ENCODE measurements around the gene EPX.
"Not testable (repeated sequence)": the region's sequence is repeated elsewhere in the genome, so short reads cannot be mapped to it uniquely, and the experiment has no call there.

EPX gene, protein sequence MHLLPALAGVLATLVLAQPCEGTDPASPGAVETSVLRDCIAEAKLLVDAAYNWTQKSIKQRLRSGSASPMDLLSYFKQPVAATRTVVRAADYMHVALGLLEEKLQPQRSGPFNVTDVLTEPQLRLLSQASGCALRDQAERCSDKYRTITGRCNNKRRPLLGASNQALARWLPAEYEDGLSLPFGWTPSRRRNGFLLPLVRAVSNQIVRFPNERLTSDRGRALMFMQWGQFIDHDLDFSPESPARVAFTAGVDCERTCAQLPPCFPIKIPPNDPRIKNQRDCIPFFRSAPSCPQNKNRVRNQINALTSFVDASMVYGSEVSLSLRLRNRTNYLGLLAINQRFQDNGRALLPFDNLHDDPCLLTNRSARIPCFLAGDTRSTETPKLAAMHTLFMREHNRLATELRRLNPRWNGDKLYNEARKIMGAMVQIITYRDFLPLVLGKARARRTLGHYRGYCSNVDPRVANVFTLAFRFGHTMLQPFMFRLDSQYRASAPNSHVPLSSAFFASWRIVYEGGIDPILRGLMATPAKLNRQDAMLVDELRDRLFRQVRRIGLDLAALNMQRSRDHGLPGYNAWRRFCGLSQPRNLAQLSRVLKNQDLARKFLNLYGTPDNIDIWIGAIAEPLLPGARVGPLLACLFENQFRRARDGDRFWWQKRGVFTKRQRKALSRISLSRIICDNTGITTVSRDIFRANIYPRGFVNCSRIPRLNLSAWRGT

GRCh38 chr17:58192612-58193011 is at the start of gene EPX:
Gene EPX (plus strand): TSS chr17:58192726. CDS start chr17:58192847, 121 bp downstream.
- DNase-seq, result no peak

GRCh38 chr17:58143335-58143734 is 49.2 kb upstream of the EPX start:
- DNase-seq, result not testable (repeated sequence)

GRCh38 chr17:58144801-58145200 is 47.7 kb upstream of the EPX start:
- no peak for DNase-seq

DNA sequence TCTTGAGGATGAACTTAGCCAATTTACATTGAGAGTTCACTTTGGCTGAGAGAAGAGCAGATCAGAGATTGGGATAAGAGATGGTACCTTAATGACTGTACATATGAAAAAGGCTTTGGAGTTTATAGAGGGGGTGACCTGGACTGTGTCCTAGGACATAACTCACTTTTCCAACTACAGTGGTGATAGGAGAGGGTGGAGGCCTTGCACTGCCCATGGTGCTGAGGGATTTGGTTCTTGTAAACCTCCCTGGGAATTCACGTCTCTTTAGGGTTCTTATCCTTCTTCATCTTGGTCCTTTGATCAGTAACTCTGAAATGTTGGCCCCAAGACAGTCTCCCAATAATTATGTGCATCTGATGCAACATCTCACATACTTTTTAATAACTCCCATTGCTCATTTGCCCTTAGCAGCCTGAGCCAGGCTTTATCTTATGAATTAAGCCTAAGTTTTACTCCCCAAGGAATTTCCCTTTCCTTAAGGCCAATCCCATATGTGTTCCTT is 44.5 kb upstream of the EPX start, which contains the start of gene OR4D1:
Gene OR4D1 (plus strand): TSS at position 455 of the 505 bp plus-strand sequence. CDS start 6,770 bp downstream, outside the sequence.
- no peak for DNase-seq

GRCh38 chr17:58148609-58149008 is 43.9 kb upstream of the EPX start:
- DNase-seq, result no peak

GRCh38 chr17:58150394-58150793 is 42.1 kb upstream of the EPX start:
- DNase-seq, result no peak

- peak; percentile 82 for DNase-seq
Observed at GRCh38 chr17:58153046-58153445, 39.5 kb upstream of the EPX start.

DNA sequence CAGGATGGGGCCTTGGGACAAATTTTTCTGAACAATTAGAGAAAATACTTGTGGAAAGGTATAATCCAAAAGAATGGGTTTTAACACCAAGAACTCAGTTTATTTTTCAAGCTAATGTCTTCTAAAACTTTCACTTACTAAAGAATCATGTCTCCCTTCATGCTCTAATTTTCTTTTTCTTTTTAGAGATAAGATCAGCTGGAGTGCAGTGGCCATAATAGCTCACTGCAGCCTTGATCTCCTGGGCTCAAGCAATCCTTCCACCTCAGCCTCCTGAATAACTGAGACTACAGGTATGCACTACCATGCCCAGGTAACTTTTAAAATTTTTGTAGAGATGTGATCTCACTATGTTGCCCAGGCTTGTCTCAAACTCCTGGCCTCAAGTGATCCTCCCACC is 38.9 kb upstream of the EPX start:
- DNase-seq, result no peak

DNA sequence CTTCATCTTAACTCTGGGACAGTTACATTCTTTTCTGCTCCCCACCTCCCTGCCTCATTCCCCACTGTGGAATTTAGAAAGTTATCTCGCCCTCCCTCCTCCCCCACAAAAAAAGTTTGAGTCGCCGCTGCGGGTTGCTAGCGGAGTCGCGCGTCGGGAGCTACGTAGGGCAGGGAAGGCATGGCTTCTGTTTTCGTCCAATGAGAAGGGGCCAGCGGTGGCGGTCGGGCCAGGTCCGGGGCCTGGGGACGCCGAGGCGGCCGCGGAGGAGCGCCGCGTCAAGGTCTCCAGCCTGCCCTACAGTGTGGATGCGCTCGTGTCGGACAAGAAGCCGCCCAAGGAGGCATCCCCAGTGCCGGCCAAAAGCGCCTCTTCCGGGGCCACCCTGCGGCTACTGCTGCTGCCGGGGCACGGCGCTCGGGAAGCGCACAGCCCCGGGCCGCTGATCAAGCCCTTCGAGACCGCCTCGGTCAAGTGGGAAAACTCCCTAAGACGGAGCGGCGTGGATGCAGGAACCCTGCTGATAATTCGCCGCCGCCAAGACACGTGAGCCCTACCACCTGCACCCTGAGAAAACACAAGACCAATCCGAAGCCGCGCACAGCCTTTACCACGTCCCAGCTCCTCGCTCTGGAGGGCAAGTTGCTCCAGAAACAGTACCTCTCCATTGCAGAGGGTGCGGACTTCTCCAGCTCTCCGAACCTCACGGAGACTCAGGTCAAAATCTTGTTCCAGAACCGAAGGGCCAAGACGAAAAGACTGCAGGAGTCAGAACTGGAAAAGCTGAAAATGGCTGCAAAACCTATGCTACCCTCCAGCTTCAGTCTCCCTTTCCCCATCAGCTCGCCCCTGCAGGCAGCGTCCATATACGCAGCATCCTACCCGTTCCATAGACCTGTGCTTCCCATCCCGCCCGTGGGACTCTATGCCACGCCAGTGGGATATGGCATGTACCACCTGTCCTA is 35.4 kb upstream of the EPX start:
- DNase-seq, result no peak

DNA sequence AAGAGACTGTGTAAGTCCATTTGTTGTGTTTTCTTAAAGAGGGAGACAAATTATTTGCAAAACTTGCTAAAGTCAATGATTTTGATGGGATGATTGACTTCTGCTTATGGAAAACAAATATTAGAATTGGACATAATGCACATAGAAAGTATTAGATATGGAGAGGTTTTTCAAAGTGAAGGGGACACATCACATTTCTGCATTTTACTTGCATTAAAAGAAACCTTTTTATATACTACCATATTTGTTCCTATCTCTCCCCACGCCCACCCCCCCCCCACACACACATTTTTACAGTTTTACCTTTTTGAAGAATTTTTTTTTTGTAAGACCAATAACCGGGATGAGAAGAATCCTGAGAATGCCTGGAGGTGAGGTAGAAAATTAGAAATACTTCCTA is 34.3 kb upstream of the EPX start:
- DNase-seq, result no peak

DNA sequence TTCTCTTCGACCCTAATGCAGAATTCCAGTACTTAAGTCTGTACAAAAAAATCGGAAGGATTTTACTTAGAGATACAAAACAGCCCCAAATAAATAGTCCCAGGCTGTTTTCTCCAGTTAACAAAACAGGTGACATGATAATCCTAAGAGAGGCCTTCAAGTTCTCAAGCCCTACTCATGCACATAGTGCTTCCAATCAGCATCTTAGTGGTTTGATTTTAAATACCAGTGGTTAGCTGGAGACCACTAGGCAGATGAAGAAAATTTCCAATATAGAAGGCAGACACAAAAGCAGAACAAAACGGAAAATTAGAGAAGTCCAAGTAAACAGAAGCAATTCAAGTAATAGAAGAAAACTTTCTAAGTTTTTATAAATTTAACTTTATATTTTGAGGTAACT is 31.0 kb upstream of the EPX start:
- DNase-seq, result no peak

- DNase-seq, result no peak
Observed at GRCh38 chr17:58165981-58166380, 26.5 kb upstream of the EPX start.

DNA sequence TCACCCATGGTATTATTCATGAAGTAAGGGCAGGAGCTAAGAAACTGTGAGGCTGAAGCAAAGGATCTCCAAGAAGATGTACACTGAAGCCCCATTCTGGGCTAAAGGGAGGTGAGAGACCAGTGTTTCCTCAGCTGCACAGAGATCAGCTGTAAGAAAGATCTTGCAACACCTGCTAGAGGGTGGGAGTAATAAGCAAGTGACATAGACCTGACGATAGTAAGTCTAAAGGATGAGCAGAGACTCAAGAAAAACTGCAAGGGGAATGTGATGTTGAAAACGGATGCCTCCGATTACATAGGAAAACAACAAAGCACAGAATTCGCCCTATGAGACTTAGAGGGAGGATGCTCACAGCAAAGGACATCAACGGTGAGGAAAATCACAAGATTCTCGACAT is 25.8 kb upstream of the EPX start, which contains the start of gene OR4D2:
Gene OR4D2 (plus strand): TSS at position 301 of the 400 bp plus-strand sequence. CDS start 2,674 bp downstream, outside the sequence.
- no peak for DNase-seq

DNA sequence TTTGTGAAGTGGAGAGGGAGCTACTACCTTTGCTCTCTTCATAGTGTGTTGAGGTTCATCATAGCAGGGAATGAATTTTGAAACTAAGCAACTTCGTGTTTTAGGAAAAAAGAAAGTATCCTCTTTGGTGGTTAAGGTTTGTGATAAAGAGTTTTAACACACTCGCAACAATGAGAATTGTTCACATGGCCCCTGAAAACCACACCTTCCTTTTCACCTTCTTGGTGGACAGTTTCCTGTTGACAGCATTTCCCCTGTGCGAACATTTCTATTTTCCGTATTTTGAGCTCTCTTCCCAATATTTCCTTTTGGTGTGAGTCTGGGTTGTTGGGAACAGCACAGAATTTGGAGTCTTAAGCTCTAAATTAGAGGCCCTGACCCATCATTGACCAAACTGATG is 21.9 kb upstream of the EPX start:
- no peak for DNase-seq

DNA sequence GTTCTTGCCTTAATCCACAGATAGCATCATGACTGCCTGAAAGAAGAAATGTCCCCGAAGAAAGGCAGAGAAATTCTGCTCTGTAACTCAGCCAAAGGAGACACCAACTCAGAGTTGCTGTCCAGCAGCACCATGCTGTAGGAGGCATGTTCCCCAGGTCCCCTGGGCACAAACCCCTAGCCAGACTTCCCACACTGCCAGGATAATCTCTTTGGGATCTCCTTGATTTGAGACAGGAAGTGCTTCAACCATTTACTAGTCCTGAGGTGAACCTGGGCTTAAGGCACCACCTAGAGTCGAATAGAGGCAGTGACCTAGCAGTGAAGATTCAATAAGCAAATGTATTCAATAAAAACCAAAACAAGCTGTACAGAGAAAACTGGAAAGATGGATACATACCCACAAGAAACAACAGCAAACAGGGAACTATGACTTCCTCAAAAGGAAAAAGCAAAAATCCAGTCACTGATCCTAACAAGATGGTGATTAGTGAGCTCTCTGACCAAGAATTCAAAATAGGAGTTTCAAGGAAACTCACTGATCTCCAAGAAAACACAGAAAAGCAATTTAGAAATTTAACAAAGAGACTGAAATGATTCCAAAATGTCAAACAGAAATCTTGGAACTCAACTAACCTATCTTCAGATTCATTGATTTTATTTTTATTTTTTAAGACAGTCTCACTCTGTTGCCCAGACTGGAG is 20.0 kb upstream of the EPX start:
- DNase-seq, result peak; percentile 10

DNA sequence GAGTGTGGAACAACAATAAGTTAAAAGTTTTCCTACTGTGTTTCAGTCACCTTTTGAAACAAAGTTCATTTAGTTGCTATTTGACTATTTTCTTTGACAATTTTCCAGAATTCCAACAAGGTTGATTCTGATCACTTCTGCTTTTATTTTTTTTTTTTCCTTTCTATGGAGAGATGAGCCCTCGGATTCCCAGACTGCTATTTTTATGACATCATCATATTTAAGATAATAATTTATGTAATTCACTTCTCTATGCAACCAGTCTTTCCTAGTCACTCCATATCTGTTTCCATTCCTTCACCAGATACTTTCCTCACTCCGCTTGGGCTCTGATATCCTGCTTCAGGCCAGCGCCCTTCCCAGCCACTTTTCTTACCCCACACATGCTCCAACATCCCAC is 17.7 kb upstream of the EPX start:
- DNase-seq, result no peak

GRCh38 chr17:58176200-58176599 is 16.3 kb upstream of the EPX start:
- DNase-seq, result no peak

DNA sequence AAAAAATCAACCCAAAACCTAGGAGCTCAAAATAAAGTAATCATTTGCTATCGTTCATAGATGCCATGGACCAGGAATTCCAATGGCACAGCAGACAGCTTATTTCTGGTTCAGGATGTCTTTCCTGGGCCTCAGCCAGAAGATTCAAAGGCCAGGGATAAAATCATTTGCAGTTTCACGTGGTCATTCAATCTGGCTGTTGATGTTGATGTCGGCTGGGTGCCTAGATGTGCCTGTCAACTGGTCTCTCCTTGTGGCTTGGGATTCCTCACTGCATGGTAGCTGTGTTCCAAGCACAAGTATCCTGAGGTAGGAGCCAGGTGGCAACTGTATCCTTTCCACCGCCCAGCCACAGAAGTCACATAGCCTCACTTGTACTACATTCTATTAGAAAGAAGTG is 10.7 kb upstream of the EPX start:
- DNase-seq, result no peak

DNA sequence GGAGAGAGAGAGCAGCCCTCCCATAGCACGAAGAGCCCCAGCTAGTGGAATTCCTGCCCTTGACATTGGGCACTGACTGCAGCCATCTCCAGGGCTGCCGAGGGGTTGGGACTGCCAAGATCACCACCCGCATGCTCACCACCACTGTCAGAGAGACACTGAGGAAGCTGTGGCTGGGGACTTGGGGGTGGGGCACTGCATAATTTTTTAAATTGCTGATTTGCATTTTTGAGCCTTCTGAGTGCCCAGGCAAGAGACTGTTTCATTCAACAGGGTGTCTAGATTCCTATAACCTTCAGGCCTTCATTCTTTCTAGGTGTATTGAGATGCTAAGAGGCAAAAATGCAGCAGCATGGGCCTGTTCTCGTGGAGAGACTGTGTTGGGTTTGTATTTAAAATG is 9.0 kb upstream of the EPX start:
- no peak for DNase-seq

- DNase-seq, result peak; percentile 7
Observed at GRCh38 chr17:58184308-58184985, 8.1 kb upstream of the EPX start.

DNA sequence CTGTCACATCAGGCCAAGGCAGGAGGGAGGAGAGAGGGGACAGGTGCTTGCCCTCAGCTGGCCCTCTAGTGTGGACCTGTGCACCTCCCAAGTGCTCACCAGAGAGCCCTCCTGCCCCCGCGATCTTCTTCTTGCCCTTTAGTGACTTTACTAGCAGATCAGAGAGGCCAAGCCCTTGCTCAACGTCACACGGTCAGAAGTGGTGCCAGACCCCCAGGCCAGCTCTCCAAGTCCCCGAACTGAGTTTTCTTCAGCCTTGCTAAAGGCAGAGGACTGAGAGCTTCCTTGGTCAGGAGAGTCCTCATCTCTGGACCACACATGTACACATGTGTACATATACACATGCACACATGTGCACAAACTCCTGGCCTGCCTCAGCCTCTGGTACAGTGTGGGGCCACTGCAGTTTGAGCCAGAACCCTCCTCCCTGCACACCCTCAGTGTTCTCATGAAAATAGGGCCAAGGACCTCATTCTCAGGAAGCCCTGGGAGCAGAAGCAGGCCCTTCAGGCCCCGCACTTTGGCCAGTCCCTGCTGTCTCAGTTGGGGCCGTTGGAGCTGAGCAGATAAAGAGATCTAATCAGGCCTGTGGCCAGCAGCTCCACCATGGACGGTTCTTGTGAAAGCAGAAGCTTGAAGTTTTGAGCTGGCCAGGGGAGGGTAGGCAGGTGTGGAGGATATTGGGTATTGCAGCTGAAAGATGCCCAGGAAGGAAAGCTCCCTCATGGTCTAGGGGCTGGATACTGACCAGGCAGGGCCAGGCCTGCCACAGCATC is 7.4 kb upstream of the EPX start:
- no peak for DNase-seq

All from GDM1 (cell line).